Thyroid gland (tissue), 4 donors: Measurements from ENCODE around the gene RAB6B. TPM values are rescaled to one million over a fixed set of nuclear protein-coding genes. Genes with fewer than 3 reads are reported as not detected.

Experiments used
- DNase-seq, 2 donors: peaks; one replicate each; pipeline ENCODE4 v3.0.0-alpha.2; 2019
- H3K27ac ChIP-seq, 3 donors: fragments of 200-600 bp; sonication (generic); 1 replicate in 2 of 3; 2 replicates in 1 of 3; pipeline ENCODE4 v1.5.1; 2016 to 2019; ENCODE audit warnings: mild to moderate bottlenecking in 1 of 3, moderate library complexity in 1 of 3
- H3K27me3 ChIP-seq: fragments of 200-600 bp; sonication (generic); one replicate; pipeline ENCODE4 v1.5.1; 2019
- H3K36me3 ChIP-seq, 2 donors: fragments of 200-600 bp; sonication (generic); one replicate each; pipeline ENCODE4 v1.5.1; 2016 to 2019
- H3K4me1 ChIP-seq, 2 donors: fragments of 200-600 bp; sonication (generic); one replicate each; pipeline ENCODE4 v1.5.1; 2017 to 2019
- H3K4me3 ChIP-seq, 3 donors: fragments of 200-600 bp; sonication (generic); replicated peaks in 1 of 3; 1 replicate in 2 of 3; 2 replicates in 1 of 3; pipeline ENCODE4 v1.5.1; 2016; ENCODE audit warnings: mild to moderate bottlenecking in 1 of 3
- H3K9me3 ChIP-seq: fragments of 200-600 bp; sonication (generic); one replicate; pipeline ENCODE4 v1.5.1; 2017
- POLR2A ChIP-seq, 2 donors: fragments of 450-650 bp; IDR thresholded peaks; one replicate each; pipeline ENCODE4 v1.6.1; 2017; ENCODE audit warnings: antibody characterized with exemption in 2 of 2, mild to moderate bottlenecking in 2 of 2, moderate library complexity in 1 of 2
- WGBS, 2 donors: methylation state at CpG; one replicate each; pipeline ENCODE4 v1.1.5; 2017; 5-methylcytosine and 5-hydroxymethylcytosine counted together
- intact Hi-C: fragments of 100-400 bp; cut with DNase I; formaldehyde crosslinking; loops from one replicate; pipeline ENCODE4 v1.15.1; 2023
- total RNA-seq, 4 donors: library from RNA; depleted of rRNA; stranded (reverse); fragments of >200 nt; gene quantifications; one replicate each; pipeline ENCODE4 v1.2.3, GENCODE V29; 2016
- TF ChIP-seq, protein P1 (sequence below), 6 experiments: fragments of 200-600 bp in 3 of 6; fragments of 450-650 bp in 3 of 6; sonication (generic) in 3 of 6; IDR thresholded peaks; one replicate each; pipeline ENCODE4 v1.5.1; 2016 to 2019; ENCODE audit warnings: antibody characterized with exemption in 6 of 6, mild to moderate bottlenecking in 2 of 6, inconsistent platforms in 1 of 6, moderate library complexity in 1 of 6

RAB6B gene
- total RNA-seq, 4 donors from 2014 or later: 4.4 to 6.2 (median 5.6) TPM

DNA sequence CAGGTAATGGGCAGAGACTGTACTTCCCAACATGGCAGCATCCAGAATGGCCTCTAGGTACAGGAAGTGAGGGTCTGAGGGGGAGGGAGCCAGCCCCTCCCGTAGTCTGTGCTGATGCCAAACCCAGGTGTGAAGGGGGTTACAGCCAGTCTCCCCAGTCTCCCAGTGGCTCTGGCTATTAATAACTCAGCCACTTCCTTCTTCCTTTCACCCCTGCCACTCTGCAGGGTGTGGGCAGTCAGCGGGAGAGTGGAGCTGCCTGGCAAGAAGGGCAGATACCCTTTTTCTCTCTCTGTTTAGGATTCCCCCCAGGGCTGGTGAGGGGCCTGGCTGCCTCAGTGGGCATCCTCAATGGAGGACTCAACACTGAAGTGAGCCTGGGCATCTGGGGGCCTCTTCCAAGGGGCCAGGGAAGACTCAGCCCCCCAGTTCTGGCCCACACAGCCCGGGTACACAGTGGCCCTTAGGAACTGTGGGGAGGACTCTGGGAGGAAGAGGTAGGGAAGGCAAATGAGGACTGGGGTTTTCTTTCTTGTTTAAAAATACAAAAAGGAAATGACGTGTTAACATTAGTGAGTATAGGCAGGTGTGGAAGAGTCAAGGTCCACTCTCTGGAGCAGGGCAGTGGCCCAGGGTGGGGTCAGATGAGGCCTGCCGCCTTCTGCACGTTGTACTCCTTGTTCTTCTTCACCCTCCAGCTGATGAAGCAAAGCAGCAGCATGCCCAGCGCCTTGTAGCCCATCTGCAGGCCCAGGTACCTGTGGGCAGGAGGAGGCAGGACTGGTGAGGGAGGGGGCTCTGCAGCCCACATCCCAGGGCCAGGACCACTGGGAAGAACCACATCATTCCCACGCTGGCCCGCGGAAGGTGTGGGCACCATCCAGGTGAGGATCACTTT is 38.6 kb upstream of the RAB6B start:
- Histone ChIP-seq H3K9me3 (no peaks in the 10 kb centered on the region), H3K4me3 (no peak overlapping the region), H3K27ac (no peak overlapping the region), H3K36me3 (peaks cover 0 to 16% of the 10 kb centered on the region in 2 donors), H3K4me1 (no peaks in the 10 kb centered on the region), H3K27me3 (no peaks in the 10 kb centered on the region)
- intact Hi-C loops: loop anchor here (10.0 kb wide), 1 partner anchor 280 kb away; no protein-coding TSS in a partner anchor
- 83 to 84% methylated on average over 5 to 10 of the region's 10 CpGs for WGBS, 2 donors
- DNase-seq: no peak
- TF ChIP-seq POLR2A (IDR thresholded peaks at IDR 0.05): no peak
- TF ChIP-seq, protein P1, sequence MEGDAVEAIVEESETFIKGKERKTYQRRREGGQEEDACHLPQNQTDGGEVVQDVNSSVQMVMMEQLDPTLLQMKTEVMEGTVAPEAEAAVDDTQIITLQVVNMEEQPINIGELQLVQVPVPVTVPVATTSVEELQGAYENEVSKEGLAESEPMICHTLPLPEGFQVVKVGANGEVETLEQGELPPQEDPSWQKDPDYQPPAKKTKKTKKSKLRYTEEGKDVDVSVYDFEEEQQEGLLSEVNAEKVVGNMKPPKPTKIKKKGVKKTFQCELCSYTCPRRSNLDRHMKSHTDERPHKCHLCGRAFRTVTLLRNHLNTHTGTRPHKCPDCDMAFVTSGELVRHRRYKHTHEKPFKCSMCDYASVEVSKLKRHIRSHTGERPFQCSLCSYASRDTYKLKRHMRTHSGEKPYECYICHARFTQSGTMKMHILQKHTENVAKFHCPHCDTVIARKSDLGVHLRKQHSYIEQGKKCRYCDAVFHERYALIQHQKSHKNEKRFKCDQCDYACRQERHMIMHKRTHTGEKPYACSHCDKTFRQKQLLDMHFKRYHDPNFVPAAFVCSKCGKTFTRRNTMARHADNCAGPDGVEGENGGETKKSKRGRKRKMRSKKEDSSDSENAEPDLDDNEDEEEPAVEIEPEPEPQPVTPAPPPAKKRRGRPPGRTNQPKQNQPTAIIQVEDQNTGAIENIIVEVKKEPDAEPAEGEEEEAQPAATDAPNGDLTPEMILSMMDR (IDR thresholded peaks at IDR 0.05): no peak

DNA sequence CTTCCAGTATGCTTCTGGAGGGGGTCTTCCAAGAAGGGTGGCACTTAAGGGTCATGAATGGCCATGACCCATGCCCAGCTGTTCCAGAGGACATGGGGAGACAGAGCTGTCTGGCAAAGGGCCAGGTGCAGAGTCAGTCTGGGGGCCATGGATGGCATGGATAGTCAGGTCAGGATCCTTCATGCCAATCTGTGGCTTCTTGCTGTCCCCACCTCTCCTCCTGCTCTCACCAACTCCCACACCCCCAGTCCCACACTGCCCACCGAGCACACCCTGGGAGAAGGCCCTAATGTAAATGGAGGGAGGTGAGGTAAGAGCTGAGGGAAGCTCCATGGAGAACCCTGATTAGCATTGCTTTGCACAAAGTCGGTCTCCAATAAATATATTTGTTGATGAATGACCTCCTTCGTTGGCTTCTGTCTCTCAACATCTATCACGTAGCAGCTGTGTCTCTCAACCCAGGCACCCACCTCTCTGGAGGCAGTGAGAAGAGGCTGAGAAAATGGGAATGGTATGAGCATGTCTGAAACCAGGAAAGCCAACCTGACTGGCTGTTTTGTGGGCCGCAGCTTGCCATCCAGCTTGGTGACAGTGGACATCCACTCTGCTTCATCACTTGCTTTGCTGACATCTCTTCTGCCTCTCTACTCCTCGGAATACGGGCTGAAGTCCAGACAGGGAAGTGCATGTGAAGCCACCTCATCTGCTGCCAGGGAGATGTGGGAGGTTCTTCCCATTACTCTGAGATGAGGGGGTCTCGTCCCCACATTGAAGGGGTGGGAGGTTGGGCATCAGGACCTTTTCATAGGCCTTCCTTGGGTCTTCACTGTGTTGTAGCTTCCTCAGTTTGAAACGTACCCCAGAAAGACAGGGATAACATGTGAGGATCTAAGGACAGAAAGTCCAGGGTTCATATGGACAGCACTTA is 37.7 kb upstream of the RAB6B start:
- intact Hi-C loops: loop anchor here (10.0 kb wide), 1 partner anchor 281 kb away; no protein-coding TSS in a partner anchor
- WGBS, 2 donors: 90 to 98% methylated on average over 9 of the region's 9 CpGs
- Histone ChIP-seq H3K4me1 (no peaks in the 10 kb centered on the region), H3K4me3 (no peak overlapping the region), H3K27me3 (no peaks in the 10 kb centered on the region), H3K27ac (no peak overlapping the region), H3K36me3 (peaks cover 0 to 12% of the 10 kb centered on the region in 2 donors), H3K9me3 (no peaks in the 10 kb centered on the region)
- TF ChIP-seq POLR2A (IDR thresholded peaks at IDR 0.05): no peak
- TF ChIP-seq, protein P1 (IDR thresholded peaks at IDR 0.05): no peak
- no peak for DNase-seq

DNA sequence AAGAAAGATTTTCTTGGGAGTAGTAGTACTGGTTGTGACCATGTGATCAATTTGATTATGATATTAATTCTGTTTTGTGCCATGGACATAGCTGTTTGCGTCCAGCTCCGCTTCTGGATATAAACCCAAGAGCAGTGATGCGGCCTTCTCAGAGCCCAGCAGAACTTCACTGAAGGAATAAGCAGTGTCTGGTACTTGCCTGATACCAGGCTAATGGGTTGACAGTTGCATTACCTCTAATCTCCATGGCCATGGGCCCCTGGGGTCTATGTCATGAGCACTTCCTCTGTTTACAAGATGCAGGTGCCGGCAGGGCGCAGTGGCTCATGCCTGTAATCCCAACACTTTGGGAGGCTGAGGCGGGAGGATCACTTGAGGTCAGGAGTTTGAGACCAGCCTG is 36.3 kb upstream of the RAB6B start:
- Histone ChIP-seq H3K9me3 (no peaks in the 10 kb centered on the region), H3K27ac (no peak overlapping the region), H3K4me1 (peaks cover 0 to 6% of the 10 kb centered on the region in 2 donors), H3K36me3 (peaks cover 0 to 7% of the 10 kb centered on the region in 2 donors), H3K27me3 (no peaks in the 10 kb centered on the region), H3K4me3 (no peak overlapping the region)
- WGBS, 2 donors: 95 to 98% methylated on average over 6 of the region's 6 CpGs
- no peak for TF ChIP-seq POLR2A (IDR thresholded peaks at IDR 0.05)
- TF ChIP-seq, protein P1 (IDR thresholded peaks at IDR 0.05): no peak
- intact Hi-C loops: loop anchor here (10.0 kb wide), 1 partner anchor 283 kb away; no protein-coding TSS in a partner anchor
- DNase-seq: no peak

DNA sequence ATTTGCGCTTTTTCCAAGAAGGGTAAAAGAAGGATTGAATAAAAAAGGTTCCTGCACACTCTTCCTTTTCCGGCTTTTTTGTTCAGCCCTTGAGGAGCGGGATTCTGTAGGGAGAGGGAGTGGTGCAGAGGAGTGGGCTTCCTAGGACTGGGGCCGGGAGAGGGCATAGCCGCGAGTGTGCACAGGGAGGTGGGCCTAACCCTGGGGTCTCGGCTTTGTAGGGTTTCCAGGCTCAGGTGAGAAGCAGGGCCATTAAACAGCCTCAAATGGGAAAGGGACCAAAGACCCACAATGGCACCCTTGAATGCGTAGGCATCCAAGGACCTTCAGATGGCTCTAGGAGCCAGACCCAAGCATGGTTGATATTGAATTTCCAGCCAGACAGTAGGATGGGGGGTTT is 35.4 kb upstream of the RAB6B start:
- WGBS, 2 donors: 93 to 94% methylated on average over 8 of the region's 8 CpGs
- DNase-seq: no peak
- intact Hi-C loops: loop anchor here (10.0 kb wide), 1 partner anchor 284 kb away; no protein-coding TSS in a partner anchor

More for the DNA sequence above, 35.4 kb upstream of the RAB6B start:
- no peaks in the 10 kb centered on the region for H3K27me3 ChIP-seq
- H3K9me3 ChIP-seq: no peaks in the 10 kb centered on the region
- H3K4me3 ChIP-seq: no peak overlapping the region
- no peak overlapping the region for H3K27ac ChIP-seq
- no peaks in the 10 kb centered on the region for H3K36me3 ChIP-seq
- TF ChIP-seq POLR2A (IDR thresholded peaks at IDR 0.05): no peak
- TF ChIP-seq, protein P1 (IDR thresholded peaks at IDR 0.05): no peak
- peaks cover 0 to 6% of the 10 kb centered on the region in 2 donors for H3K4me1 ChIP-seq
